ENCODE results near the gene ITPR2.

Gene ITPR2

DNA sequence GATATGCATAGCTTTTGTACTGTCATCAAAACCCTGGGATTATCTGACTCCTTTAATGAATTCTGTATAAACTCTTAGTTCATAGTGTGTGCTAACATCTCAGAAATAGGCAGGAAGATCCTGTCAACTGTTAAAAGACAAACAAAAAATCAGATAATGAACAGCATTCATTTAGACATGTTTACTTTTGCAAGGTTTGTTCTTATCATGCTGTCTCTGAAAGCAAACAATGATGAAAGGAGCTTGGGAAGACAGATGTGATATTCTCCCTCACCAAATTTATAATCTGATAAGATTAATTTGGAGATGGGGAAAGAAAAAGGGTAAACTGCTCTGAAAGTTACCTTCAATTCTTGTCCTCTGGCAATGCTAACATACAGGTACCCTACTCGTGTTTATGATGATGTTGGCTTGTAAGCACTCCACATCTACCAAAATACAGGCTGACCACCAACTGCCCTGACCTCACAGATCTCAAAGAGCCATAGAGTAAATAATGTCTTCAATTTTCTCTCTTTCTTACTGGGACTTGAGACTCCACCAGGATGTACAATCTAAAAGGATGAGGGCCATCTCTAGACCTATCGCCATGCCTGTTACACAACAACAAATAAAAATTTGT is 403.8 kb downstream of the ITPR2 start:
- Histone ChIP-seq H3K36me3 (replicated peaks; ENCODE audit: insufficient read depth, low read length) (no peaks in the 10 kb centered on the region), H3K4me1 (ENCODE audit: low read length) (no peaks in the 10 kb centered on the region), H3K9me3 (replicated peaks; ENCODE audit: insufficient read depth, low read length) (no peaks in the 10 kb centered on the region), H3K9ac (ENCODE audit: low read length) (no peak overlapping the region), H3K4me2 (ENCODE audit: low read depth, low read length) (no peak overlapping the region), H3K27ac (ENCODE audit: low read length) (no peak overlapping the region), H4K20me1 (ENCODE audit: insufficient read depth, low read length) (no peaks in the 10 kb centered on the region), H2AFZ (ENCODE audit: low read length) (no peak overlapping the region), H3F3A (ENCODE audit: insufficient read depth, low read length) (no peaks in the 10 kb centered on the region), H3K79me2 (ENCODE audit: low read length) (no peaks in the 10 kb centered on the region), H3K4me3 (ENCODE audit: low read length) (no peak overlapping the region), H3K27me3 (replicated peaks; ENCODE audit: insufficient read depth, low read length) (no peaks in the 10 kb centered on the region), H3K9me2 (replicated peaks; ENCODE audit: insufficient read depth, low read length) (no peaks in the 10 kb centered on the region)
- DNase-seq = no peak
- TF ChIP-seq CTCF (IDR thresholded peaks at IDR 0.05; ENCODE audit: low read length) (no peak), EZH2 (optimal IDR thresholded peaks at IDR 0.05; ENCODE audit: low read depth, low read length) (no peak), EZH2phosphoT487 (IDR thresholded peaks at IDR 0.05; ENCODE audit: low read length) (no peak)

DNA sequence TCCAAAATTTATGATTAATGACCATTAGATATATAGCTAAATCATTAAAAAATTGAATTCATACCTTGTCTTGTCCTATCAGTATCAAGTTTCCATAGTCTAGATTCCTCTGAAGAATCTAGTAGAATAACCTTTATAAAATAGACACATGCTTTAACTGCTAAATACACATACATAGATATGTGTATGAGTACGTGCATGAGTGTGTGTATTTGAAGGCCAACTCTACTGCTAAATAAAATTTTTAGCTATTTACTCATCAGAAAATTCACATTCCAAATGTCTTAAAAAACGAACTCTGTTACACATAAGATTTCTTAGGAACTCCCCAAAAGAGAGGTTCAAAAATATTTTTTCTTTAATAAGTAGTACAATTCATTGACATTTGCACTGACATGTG is 404.6 kb downstream of the ITPR2 start:
- no peaks in the 10 kb centered on the region for H3F3A ChIP-seq (ENCODE audit: insufficient read depth, low read length)
- H3K27ac ChIP-seq (ENCODE audit: low read length) = no peak overlapping the region
- no peak for TF ChIP-seq EZH2phosphoT487 (IDR thresholded peaks at IDR 0.05; ENCODE audit: low read length)
- TF ChIP-seq CTCF (IDR thresholded peaks at IDR 0.05; ENCODE audit: low read length) = no peak
- TF ChIP-seq EZH2 (optimal IDR thresholded peaks at IDR 0.05; ENCODE audit: low read depth, low read length) = no peak

GRCh38 chr12:26426652-26427051 is 406.3 kb downstream of the ITPR2 start:
- Histone ChIP-seq H2AFZ (ENCODE audit: low read length) (no peak overlapping the region), H3K4me2 (ENCODE audit: low read depth, low read length) (no peak overlapping the region)
- no peak for DNase-seq

More for the DNA sequence above, 404.6 kb downstream of the ITPR2 start:
- Histone ChIP-seq H3K27me3 (replicated peaks; ENCODE audit: insufficient read depth, low read length) (no peaks in the 10 kb centered on the region), H3K9ac (ENCODE audit: low read length) (no peak overlapping the region), H3K4me3 (ENCODE audit: low read length) (no peak overlapping the region), H3K4me1 (ENCODE audit: low read length) (no peaks in the 10 kb centered on the region), H3K9me2 (replicated peaks; ENCODE audit: insufficient read depth, low read length) (no peaks in the 10 kb centered on the region), H3K79me2 (ENCODE audit: low read length) (no peaks in the 10 kb centered on the region), H2AFZ (ENCODE audit: low read length) (no peak overlapping the region), H3K4me2 (ENCODE audit: low read depth, low read length) (no peak overlapping the region), H3K9me3 (replicated peaks; ENCODE audit: insufficient read depth, low read length) (no peaks in the 10 kb centered on the region), H4K20me1 (ENCODE audit: insufficient read depth, low read length) (no peaks in the 10 kb centered on the region), H3K36me3 (replicated peaks; ENCODE audit: insufficient read depth, low read length) (no peaks in the 10 kb centered on the region)
- DNase-seq = no peak

GRCh38 chr12:26425587-26426260 is 407.3 kb downstream of the ITPR2 start:
- Histone ChIP-seq H3K9ac (ENCODE audit: low read length) (no peak overlapping the region), H3K9me3 (replicated peaks; ENCODE audit: insufficient read depth, low read length) (no peaks in the 10 kb centered on the region), H3K27ac (ENCODE audit: low read length) (no peak overlapping the region), H3K36me3 (replicated peaks; ENCODE audit: insufficient read depth, low read length) (no peaks in the 10 kb centered on the region), H3K27me3 (replicated peaks; ENCODE audit: insufficient read depth, low read length) (no peaks in the 10 kb centered on the region), H4K20me1 (ENCODE audit: insufficient read depth, low read length) (no peaks in the 10 kb centered on the region), H3K4me3 (ENCODE audit: low read length) (no peak overlapping the region), H3K4me1 (ENCODE audit: low read length) (peaks cover 3% of the 10 kb centered on the region; the same call in 1 of the 2 replicates), H3K9me2 (replicated peaks; ENCODE audit: insufficient read depth, low read length) (no peaks in the 10 kb centered on the region), H3K79me2 (ENCODE audit: low read length) (no peaks in the 10 kb centered on the region), H2AFZ (ENCODE audit: low read length) (no peak overlapping the region), H3K4me2 (ENCODE audit: low read depth, low read length) (no peak overlapping the region), H3F3A (ENCODE audit: insufficient read depth, low read length) (no peaks in the 10 kb centered on the region)
- no peak for DNase-seq
- TF ChIP-seq CTCF (IDR thresholded peaks at IDR 0.05; ENCODE audit: low read length) = no peak
- TF ChIP-seq EZH2 (optimal IDR thresholded peaks at IDR 0.05; ENCODE audit: low read depth, low read length) = no peak

More at GRCh38 chr12:26426652-26427051, 406.3 kb downstream of the ITPR2 start:
- Histone ChIP-seq H3K27me3 (replicated peaks; ENCODE audit: insufficient read depth, low read length) (no peaks in the 10 kb centered on the region), H3K4me3 (ENCODE audit: low read length) (no peak overlapping the region), H3K27ac (ENCODE audit: low read length) (no peak overlapping the region), H4K20me1 (ENCODE audit: insufficient read depth, low read length) (no peaks in the 10 kb centered on the region), H3K36me3 (replicated peaks; ENCODE audit: insufficient read depth, low read length) (no peaks in the 10 kb centered on the region), H3K9ac (ENCODE audit: low read length) (no peak overlapping the region), H3K4me1 (ENCODE audit: low read length) (peaks cover 3% of the 10 kb centered on the region; the same call in 1 of the 2 replicates), H3F3A (ENCODE audit: insufficient read depth, low read length) (no peaks in the 10 kb centered on the region), H3K79me2 (ENCODE audit: low read length) (no peaks in the 10 kb centered on the region), H3K9me3 (replicated peaks; ENCODE audit: insufficient read depth, low read length) (no peaks in the 10 kb centered on the region), H3K9me2 (replicated peaks; ENCODE audit: insufficient read depth, low read length) (no peaks in the 10 kb centered on the region)
- TF ChIP-seq EZH2phosphoT487 (IDR thresholded peaks at IDR 0.05; ENCODE audit: low read length) = no peak

All from MM.1S (cell line).